GM21423 (cell line): ENCODE data around the gene KCNJ5.

Experiments
- ATAC-seq: cut with Tn5 transposase; IDR thresholded peaks from one replicate; pipeline ENCODE4 v1.9.1; 2021; ENCODE audit warnings: mild to moderate bottlenecking, moderate library complexity; ENCODE audit not compliant: unreplicated experiment

KCNJ5 gene

DNA sequence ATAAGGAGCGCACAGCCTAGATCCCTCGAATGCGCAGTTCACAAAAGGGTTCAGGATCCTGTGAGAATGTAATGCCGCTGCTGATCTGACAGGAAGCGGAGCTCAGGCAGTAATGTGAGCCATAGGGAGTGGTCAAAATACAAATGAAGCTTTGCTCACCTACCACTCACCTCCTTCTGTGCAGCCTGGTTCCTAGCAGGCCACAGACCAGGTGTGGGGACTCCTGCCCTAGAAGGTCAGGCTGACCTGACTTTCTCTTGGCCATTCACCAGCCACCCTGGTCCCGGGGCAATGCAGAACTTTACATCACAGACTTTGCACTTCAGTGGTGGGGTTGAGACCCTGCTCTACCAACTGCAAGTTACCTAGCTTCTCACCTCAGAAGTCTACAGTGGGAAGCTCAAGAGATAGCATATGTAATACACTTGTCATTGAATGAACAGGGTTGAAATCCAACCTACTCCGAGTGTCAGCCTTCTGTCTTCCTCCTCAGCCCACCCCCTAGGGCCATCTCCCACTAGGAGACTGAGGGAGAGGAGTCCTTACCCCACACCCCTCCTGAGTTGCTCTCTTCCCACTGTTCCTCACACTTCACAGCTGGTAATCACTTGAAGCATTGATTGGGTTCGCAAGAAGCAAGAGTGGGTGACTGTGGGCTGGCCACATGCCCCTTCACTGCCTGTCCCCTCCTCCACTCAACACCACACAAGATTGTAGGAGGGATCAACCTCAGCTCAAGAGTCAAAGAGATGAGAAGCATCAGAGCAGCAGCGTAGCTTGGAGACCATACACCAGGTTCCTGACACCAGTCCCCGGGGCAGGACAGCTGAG, 22.1 kb upstream of the KCNJ5 start:
- ATAC-seq: no peak

DNA sequence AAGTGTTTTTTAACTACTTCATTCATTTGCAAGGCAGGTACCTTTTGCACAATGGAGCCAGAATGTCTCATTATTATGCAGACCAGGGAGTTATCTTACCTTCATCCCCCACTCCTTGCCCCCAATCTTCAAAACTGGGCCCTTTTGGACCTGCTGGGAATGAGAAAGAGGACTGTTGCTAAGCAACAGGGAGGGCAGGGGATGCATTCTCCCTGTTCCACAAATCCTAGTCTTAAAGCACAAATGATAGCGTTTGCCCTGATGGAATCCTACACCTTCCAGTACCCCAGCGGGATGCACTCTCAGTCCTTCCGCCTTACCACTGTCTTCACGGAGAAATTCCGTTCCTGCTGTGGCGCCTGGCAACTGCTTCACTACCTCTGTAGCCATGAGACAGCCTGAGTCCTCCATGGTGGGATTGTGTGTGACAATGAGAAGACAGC, 20.0 kb upstream of the KCNJ5 start:
- ATAC-seq: no peak

DNA sequence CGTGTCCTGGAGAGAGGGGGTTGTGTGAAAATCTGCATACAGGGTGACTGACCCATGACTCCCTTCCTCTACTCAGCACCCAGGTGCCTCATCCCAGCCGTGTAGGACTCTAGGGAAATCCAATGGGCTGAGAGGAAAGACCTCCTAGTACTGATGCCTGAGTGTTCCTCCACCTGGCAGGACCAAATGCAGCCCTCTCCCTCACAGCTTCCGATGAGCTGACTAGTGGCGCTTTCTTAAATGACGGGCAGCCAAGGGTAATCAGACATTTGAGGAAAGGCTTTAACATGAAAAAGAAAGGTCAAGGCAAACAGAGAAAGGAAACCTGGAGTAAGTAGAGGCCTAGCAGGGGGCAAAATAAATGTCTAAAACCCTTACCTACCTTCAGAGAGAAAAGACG, 19.1 kb upstream of the KCNJ5 start:
- no peak for ATAC-seq

DNA sequence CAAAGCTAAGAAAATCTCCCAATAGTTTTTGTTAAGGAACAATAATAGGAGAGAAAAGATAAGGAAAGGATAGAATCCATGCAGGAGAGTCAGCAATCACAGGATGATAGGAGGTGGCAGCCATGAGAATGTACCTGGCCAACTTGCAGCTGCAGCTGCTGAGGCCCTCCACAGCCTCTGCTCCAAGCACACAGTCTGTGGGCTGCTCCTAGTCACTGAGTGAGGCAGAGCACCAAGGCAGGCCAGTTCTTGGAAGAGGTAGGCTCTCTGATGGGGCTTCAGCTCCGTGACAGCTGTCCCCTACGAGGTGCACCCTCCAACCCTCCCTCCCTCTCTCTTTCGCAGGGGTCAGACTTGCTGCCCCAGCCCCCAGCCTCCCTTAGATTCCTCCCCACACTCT, 18.6 kb upstream of the KCNJ5 start:
- no peak for ATAC-seq

DNA sequence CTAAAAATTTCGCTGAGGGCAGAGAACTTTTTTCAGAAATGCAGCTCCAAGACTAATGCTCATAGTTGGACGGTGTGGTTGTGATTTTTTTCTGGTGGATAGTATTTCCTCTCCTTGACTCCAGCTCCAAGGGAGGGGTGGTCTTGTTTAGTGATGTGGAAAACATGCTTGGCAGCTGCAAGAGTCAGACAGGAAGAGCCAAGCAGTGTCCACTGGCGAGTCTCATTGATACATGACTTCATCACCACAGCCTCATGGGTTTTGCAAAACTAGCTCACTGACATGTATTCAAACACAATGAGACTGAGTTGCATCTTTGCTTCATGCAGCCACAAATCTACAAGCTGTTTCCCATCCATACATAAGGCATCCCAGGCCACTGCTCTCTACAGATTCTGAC, 16.7 kb upstream of the KCNJ5 start:
- ATAC-seq: no peak

DNA sequence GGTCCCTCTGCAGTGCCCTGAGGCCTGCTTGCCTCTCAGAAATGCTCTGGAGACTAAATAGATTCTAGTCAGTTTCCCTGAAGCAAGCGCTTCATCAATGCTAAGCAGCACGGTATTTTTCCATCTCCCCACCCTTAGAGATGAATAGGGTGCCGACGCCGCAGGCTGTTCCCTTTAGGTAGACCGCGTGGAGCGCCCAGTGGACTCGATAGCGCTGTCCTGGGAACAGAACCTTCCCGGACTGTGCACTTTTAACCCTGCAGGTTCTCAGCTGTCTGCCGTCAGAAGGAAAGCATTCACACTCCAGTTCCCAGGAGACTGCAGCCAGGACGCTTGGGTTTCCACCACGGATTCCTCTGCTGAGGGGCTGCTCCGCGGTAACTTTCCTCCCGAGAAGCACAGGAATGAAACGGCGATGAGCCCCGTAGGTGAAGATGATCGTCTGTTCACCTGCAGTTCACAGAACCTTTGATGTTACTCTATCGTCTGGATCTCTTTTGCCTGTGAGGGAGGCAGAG, 15.0 kb upstream of the KCNJ5 start:
- no peak for ATAC-seq

DNA sequence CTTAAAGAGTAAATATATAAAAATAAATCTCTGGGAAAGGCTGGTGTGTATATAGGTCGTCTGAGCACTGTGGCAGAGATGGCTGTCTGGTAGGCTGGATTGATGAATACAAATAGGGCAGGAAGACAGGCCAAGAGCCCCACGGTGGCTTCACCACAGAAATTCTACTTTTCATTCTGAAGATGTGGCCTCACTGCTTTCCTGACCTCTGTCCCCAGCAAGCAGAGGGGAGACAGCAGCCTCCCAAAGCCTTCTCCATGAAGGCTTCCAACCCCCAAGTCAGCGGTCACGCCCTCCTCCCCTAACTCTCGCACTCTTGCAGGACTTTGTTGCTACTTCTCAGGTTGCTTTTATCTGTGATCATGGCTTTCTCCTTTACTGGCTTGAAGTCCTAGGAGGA, 13.4 kb upstream of the KCNJ5 start:
- no peak for ATAC-seq

DNA sequence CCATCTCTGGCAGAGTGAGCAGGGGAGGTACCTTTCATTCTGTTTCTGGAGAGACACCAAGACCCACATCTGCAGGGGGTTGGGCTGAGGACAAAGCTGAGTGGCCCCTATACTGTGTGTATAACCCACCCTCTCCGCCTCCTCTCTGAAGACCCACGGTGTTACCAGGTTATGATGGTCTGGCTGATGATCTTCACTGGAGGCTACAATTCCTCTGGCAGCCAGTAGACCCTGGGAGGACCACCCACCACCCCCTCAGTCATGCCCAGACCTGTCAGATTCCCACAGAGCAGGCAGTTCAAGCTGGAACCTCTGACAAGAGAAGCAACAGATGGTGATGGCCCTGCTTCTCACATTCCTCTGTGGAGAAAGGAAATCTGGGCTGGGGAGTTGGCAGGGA, 12.7 kb upstream of the KCNJ5 start:
- ATAC-seq: no peak

DNA sequence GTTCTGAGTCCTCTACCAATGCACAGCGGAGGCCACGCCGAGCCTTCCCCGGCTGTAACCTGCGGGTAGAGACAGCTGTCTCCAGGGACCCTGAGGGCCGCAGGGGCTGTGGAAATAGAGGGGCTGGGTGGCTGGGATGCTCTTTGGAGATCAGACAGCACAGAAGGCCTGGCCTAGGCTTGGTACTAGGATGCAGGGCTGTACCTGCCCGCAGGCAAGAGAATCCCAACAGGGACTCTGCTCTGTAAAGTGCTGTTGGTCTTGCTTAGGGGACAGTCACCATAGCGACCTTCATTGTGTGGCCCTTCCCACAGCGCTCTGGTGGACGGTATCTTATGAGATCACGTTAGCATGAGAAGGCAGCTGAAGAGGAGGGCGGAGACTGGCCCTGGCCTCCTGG, 11.3 kb upstream of the KCNJ5 start:
- no peak for ATAC-seq

DNA sequence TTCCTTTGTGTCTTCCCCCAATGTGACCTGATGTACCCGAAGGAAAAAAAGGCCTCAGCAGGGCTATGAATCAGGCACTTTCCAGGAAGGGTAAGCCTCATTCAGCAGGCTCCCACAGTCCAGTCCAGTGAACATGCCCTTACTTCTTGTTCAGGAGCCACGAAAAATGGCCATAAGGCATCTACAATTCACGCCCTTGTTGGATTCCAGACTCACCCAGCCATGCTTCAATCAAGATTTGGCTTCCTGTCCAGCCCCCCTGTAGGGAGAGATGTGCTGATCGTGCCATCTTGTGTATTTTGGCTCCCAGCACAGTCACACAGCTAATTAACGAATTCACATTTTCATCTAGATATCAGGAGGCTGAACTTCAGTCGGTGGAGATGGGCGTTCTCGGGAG, 9.9 kb upstream of the KCNJ5 start:
- ATAC-seq: no peak

DNA sequence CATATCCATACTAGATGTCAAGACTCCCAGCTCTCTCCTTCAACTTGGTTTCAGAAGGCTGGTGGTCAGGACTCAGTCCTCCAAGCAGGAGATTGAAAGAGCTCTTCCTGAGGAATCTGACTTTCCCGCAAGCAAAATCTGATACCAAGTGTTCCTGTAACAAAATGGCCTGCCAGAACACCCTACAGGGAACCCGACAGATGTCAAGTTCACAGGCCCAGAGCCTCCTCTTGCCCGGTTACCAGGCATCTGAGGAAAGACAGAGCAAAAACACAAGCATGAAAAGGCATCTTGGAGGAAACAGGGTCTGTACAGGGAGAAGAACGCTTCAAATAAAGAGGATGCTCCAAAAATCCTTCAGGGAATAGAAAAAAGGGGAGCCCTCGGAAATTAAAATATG, 8.7 kb upstream of the KCNJ5 start:
- no peak for ATAC-seq

DNA sequence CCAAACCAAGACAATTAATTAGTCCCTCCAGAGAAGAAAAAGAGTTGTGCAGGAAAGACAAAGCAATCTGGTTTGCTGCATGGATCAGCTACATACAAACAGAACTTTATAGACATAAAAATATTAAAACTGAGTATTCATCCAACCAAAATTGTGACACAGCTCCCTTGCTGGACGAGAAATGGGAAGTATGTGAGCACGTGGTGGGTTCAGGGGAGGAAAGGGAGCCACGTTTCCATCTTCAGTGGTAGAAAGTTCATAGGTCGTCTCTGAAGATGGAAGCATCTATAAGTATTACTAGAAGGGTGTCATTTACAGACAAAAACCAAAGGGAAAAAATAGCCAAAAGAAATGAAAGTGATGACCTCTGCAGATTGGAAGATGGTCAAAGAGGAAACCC, 7.1 kb upstream of the KCNJ5 start:
- ATAC-seq: no peak

DNA sequence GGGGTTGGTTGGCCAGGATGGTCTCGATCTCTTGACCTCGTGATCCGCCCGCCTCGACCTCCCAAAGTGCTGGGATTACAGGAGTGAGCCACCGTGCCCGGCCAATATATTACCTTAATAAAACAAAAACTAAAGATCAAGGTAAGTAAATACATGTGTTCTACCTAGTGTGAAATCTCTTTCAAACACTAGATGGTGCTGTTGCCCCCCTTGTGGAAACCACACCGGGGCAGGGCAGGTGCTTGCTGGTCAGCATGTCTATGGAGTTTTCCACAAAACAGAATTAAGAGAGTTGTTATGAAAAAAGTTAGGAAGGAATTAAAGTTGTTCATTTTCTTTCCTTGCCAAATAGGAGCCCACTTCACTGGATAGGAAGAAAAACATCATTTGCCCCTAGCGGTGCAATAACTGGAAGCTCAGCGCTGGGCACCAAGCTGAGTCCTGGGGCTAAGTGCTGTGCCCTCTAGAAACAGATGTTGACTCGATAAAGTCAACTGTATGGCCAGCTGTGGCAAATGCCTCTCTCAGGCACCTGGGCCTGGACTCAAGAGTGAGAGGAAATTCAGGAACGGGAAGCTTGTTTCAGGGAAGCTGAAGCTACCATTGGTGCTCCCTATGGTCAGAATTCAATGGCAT, 6.3 kb upstream of the KCNJ5 start:
- ATAC-seq: peak; percentile 82

DNA sequence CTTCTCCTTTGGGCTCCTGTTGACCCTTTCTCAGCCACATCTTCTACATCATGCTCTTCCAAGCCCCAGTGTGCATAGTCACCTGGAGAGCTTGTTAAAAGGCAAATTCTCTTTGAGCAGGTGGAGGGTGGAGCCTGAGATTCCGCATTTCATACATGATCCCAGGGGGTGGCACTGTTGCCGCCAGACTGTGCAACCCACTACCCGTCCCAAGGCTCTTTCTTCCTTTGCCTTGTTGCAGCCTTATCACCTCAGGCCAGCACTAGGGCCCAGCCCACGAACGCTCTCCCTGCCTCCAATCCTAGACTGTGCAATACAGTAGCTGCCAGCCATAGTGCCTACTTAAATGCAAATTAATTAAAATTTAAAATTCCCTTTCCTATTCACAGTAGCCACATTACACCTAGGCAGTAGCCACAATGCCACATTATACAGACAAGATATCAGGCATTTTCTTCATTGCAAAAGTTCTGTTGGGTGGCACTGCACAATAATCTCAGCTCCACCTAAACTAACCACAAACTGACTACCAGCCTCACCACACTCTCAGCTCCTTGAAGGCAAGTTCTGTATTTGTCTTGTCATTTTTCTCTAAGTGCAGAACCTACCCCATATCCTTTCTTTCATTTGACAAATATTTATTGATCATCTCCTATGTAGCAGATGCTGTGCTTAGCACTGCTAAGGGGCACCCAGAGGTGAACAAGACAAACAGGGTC, 4.6 kb upstream of the KCNJ5 start:
- ATAC-seq: no peak

DNA sequence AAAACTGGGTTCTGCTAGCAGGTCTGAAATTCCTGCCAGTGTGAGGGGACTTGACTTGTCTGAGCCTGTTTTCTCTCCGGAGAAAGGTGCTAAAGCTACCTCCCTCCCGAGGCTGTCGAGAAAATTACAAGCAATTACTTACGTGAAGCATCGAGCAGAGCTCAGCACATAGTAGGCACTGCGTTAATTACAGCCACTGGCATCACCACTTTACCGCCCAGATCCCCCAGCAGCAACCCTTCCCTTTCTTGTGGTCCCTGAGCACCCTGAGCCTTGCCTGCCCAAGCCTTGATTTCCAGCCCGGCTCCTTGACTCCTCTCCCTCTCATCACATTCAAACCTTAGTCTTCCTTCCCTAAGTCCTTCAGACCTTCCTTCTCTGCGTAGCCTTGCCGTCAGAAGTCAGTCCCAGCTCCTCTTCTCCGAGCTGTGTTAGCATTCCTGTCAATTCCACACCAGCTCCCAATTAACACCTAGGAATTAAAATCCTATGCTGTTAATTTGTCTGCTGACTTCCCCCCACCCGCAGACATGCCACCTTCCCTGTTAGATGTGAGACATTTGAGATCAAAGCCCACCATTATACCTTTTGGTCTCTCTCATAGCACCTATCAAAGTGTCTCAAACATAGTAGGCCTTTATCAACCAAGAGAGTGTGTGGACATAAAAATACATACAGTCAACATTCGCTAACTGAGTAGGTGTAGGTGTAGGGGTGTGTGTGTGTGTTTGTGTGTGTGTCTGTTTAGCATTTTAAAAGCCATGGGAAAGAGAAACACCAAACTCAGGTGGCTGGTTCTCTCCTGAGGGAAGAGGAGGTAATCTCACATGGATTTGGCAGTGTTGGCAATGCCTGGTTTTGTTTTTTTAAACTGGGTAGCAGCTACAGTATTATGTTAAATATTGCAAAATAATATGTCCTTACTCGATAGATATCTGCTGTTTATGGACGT, 2.8 kb upstream of the KCNJ5 start:
- no peak for ATAC-seq

DNA sequence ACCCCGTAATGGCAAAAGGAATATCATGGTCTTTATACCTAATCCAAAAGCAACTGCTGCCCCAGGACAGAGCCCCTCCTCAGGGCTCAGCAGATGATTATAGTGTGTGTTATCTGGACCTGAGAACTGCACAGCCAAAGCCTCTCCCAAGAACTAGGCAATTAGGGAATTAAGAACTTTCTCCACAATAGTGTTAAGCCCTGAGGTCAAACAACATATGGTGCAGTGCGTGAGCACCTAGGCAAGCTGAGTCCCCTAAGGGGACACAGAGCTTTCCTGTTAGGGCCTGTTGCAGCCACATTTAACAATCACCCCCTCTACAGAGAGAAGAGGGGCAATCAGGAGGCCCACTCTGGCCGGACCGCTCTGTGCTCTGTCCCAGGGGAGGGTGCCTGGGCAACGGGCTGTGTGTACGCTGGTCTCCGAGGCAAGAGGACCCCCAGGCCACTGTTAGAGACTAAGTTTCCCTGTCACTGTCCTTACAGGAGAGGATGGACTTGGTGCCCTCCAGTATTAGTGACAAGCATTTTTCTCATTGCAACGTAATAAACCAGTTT, 1.4 kb upstream of the KCNJ5 start:
- ATAC-seq: no peak

DNA sequence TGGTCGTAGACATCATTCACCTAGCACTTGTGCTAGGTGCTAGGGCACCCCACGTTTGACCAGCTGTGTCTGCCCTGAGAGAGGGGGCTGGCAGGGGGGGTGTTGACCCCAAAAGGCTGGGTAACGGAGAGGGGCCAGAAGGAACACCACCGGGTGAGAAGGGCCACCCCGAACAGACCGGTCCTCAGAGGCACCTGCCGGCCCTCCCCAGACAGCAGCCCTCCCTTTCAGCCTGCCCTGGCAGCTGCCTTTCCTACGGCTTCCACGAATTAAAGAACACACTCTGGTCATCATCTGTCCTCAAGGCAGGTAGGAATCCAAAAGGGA, 977 bp upstream of the KCNJ5 start:
- ATAC-seq: no peak

DNA sequence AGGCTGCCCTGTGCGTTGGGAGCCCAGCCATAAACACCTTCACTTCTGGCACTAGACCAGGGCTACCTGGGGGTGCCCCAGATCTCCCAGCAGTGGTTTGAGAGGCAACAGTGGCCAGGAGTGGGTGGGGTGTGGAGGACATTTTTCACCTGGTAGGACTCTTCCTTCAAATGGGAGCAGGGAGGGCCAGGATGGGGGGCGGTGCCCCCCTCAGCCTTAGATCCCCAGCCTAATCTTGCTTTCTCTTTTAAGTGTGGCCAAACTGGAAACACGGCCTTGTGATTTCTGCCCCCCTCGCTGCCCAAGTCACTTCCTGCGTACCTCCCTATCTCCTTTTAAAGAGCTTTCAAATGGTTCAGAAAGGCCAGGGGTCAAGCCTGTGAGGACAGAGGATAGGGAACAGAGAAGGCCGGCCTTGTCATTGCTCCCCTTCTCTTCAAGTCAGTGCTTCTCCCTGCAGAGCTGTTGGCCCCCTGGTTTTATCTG, 800 bp downstream of the KCNJ5 start:
- no peak for ATAC-seq

DNA sequence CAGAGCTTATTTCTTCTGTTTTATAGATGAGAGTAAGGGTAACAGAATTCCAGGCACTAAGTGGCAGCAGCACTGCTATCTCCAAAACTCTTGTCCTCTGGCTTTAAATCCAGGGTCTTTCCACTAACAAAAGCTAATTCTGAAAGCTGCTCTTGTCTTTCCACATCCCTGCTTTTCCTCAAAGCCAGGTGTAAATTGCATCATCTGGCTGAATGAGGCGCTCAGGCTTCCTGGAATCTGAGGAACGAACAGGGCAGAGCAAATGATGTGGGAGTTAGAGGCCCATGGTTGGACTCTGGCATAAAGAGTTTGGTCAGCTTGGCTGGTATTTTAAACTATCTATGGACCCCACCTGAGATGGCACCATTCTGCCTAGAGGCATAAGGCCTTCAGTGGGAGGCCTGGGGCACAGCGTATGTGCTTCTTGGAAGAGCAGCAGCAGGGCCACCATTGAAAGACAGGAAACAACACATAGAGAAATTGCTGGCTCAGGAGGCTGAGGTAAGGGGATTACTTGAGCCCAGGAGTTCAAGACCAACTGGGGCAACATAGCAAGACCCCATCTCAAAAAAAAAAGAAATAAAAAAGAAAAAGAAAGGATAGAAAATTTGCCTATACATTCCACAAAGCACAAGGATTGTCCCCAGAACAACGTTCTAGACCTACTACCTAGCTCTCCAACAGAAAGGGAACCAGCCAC, 1.9 kb downstream of the KCNJ5 start:
- ATAC-seq: no peak
